T-helper 9 cell (primary cell): ENCODE results near the gene SMAP2.
A peak's percentile ranks its signal among the peaks of the same experiment; 100 is the strongest.

Experiments used
- DNase-seq: peaks from one replicate; pipeline ENCODE4 v3.0.0-alpha.2; 2020

Gene SMAP2

DNA sequence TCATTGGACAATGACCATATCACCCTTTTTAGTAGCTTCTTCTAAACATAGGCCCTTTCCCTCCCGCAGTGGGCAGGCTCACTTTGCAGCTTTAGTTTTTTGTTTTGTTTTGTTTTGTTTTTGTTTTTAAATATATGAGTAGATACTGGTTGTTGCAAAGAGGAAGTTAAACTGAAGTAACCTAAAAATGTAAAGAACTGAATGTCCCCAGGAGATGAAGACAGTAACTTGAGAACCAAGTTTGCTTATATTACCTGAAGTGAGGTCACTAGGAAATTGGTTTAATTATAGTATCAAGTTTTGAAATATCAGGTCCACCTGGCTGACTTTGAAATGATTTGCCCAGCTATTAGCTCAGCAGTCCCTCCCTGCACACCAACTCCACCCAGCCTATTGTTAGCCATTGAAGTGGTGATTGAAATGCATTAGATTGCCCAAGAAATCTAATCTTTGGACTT lies 18.2 kb downstream of the SMAP2 start:
- DNase-seq, result no peak

DNA sequence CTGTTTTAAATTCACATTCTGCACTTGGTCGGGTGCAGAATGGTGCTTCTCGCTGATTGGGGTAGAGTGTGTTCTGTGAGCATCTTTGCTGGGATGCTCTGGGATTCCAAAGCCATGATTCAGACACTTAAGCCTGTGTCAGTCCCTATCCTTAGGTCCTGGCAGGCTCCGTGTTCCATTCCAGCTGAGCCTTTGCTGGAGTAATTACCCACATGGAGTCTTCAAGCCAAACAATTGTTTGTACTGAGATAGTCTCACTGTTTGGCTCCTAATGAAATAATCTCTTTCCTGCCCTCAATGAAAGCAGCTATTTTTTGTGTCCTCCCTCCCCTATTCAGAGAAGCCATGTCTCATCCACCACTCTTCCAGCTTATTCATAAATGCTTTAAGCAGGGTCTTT lies 18.7 kb downstream of the SMAP2 start:
- DNase-seq, result no peak

DNA sequence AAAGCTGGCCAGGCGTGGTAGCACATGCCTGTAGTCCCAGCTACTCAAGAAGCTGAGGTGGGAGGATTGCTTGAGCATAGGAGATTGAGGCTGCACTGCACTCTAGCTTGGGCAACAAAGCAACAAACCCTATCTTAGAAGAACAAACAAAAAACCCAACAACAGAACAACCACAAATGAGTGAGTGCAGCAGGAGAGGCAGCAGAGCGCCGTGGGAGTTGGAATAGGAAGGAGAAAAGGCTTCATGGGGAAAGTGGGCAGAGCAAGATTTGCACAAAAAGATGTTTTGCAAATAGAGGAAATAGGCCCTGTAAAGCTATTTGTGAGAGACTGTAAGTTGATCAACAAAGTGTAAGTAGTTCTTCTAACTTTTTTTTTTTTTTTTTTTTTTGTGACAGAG lies 19.6 kb downstream of the SMAP2 start:
- no peak for DNase-seq

DNA sequence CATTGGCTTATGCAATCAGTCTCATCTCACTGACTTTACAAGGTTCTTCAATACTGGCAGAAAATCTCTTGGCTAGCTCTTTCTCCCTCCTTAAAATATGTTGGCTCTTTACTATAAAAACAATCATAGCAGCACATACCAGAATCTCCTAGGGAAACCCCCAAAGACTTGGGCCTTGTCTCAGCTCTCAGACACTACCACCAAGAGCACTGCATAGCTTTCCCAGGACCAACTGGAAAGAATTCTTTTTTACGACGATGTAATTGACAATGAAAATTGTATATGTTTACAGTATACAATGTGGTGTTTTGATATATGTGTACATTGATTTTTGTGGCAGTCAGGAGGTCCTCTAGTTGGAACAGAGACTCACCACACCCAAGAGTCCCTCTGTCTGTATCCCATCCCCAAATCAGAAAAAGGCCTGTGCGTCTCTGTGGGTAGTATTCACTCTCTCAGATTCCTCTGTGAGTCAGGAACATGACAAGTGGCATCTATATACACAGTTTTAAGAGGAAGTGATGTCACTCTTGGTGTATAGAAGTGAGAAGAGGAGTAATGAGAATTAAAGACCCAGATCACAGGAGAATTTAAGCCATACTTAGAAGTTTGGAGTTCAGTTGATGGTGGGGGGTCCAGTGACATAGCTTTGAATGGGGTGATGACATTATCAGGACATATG lies 21.1 kb downstream of the SMAP2 start:
- DNase-seq, result no peak

DNA sequence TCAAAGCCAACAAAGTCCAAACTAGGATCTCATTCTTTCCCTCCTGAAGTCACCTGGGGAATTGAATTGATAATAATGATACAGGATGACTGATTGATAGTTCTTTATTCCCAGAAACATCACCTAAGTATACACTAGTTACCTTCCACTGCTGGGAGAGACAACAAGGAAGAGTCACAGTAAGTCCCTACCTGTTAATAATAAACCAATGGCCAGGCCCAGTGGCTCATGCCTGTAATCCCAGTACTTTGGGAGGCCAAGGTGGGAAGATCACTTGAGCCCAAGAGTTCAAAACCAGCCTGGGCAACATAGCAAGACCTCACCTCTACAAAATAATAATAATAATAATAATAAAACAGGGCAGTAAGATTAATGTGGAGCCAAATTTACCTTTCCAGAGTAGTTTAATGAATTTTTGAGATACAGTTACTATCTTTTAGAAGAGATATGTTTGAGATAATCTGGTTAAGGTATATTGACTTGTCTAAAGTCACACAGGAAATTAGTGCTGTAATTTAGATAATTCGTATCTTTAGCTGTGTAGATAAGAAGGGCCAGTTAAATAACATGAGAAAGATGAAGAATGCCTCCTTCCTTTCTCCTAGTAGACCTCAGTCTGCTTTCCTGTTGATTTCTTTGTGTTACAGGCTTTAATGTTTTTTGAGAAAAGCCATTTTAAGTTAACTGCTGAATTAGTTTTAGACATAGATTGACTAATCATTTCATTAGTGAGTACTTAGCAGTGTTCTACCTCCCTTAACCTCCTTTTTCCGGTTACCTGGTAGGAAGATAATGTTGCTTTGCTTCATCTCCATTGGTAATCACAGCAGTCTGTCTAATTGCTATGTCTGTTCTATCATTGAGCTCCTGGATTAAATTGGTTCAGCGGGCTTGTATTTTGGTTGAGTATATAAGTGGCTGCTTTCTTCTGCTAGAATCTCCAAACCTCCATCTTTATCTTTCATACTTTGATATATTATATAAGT lies 22.0 kb downstream of the SMAP2 start:
- DNase-seq, result no peak

DNA sequence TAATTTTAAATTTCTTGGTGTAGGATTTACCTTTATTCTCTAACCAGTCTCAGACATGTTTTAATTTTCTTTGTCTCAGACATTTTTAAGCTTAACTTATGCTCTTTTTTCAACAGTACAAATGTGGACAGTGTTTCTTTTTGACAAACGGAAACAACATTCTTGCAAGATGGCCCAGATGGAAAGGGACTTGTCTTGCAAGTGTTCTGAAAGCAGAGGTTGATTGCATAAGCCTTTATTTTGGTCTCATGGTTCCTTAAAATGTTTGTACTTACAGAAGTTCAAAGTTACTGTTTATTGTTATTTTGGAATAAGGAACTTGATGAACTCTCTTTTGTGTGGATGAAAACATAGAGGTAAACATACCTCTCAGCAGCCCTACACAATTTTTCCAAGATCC lies 22.9 kb downstream of the SMAP2 start:
- no peak for DNase-seq

DNA sequence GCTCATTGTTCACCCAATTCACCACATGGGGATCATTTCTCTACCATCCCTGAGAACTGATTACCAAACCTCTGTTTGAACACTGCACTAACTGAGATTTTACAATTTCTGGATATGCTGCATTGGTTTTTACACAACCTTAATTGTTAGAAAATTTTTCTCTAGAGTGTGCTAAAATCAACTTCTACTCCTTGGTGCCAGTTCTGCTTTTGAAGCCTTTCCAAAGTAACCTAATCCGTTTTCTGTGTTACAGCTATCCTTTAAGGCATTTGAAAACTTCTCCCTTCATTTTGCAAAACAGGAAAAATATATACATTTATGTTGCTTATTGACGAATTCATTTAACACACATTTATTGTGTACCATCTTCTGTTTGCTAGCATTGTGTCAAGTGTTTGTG lies 23.7 kb downstream of the SMAP2 start:
- no peak for DNase-seq

DNA sequence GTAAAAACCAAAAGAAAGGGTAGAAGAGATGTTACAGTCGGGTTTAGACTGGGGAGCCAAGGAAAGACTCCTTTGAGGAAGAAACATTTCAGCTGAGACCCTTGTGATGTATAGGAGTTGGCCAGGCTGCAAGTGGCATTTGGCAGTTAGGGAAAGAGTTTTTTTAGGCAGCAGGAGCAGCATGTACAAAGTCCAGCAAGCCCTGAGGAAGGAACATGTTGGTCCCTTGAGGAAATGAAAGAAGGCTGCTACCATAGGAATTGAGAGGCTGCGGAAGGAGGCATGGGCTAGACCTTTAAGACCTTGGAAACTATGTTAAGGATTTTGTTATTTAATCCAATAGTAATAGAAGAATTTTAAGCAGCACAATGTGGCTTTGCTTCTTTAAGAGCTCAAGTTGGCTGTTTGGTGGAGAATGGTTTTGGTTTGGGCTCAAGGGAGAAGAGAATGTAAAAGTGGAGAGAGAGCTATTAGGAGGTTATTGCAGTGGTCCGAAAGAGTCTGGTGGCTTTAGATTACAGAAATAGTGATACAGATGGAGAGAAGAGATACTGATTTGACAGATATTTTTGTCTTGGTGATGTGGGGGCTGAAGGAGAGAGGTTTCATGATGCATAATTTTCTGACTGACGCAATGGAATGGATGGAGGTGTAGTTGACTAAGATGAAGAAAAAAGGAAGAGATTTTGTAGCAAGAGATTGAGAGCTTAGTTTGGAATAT lies 26.6 kb downstream of the SMAP2 start:
- DNase-seq, result no peak

DNA sequence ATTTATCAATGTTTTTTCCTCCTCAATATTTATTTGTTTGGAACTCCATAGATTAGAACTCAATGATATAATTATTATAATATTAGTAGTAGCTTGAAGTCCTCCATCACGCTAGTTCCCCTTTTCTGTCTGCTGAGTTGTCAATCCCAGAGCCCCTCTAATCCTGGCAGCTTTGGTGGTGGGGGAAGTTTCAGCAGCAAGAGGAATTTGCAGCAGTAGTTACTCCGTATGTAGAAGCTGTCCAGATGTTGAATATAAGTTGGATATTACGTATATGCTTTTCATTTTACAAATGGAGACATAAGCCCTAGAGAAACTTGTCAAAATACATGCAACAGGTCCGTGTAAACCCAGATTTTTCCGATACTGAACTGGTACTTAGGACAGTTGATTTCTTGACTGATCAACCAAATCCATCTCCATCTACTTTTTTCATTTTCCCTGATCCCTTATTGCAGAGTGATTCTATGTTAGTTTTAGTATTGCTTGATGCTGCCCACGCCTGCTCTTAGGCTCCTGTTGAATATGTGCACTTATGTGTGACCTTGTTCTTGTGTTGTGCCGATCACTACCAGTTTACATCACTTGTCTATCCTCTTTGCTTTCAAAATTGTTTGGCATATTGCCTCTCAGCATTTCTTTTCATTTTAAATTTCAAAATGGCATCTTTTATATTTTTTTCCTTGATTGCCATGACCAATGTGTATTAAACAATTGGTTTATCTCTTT lies 28.1 kb downstream of the SMAP2 start:
- DNase-seq, result no peak

DNA sequence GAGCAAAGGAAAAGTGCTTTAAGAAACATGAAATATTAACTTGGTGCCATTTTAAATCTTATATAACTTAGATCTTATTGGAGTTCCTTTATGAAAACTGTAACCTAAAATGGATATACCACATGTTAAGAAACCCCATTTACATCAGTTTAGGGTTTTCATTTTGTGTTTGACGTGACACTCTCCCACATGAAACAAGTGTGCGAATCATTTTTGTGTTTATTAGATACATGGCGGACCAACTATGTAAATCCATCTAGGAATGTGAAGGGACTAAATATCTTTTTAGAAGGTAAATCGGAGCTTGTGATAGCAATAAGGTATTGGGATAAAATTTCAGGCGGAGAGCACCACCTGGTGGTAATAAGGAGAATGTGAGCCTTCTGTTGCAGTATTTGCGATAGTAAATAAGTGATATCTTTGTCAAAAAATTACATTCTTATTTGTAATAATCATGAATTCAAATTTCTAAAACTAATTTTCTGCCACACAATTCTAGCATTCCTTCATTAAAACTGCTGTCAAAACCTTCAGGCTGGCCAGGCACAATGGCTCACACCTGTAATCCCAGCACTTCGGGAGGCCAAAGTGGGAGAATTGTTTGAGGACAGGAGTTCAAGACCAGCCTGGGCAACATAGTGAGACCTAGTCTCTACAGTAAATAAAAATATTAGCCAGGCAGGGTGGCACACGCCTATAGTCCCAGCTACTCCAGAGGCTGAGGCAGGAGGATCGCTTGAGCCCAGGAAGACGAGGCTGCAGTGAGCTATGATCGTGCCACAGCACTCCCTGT lies 31.3 kb downstream of the SMAP2 start:
- peak; percentile 26 for DNase-seq

DNA sequence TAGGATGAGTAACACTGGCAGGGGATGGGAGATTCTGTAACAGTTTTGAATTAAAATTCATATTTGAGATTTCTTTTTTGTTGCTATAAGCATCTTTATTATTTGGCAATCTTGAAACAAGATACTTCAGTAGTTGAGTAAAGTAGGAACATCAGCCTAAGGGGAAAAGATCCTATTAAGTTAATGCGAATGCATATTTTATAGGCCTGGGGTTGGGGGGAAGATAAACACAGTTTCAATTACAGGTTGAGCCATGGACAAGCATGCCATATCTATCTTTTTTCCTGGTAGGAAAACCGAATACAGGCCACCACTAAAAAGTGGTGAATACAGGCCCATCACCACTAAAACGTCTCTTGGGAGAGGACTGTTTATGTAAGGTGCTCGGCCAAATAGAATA lies 32.3 kb downstream of the SMAP2 start:
- no peak for DNase-seq

DNA sequence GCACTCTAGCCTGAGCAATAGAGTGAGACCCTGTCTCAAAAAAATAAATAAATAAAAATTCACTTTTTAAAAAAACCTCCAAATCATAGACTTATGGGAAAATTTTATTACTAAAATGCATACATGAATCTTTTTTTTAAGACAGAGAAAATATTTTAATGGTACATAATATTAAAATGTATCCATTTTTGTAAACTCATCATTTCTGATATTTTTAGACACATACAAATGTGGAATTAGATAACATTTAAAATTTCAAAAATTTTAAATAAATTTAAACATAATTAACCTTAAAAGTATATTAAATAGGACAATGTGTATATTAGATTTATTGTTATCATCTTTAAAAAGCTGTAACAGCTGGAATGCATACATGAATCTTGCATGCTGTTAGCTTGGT lies 33.9 kb downstream of the SMAP2 start:
- DNase-seq, result no peak

DNA sequence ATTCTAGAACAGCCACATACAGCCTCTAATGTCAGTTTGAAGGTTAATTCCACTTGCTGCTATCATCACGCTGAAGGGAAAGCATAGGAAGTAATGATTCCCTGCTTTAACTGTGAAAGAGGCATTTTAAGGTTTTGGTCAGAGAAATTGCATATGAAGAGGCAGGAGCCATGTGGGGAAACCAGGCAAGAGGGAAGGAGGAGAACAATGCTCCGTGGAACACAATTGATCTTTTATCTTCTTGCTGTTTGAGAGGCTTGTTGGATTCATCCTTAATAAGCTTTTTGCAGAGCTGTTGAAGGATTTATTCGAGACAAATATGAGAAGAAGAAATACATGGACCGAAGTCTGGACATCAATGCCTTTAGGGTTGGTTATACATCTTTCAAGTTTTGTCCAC lies 35.9 kb downstream of the SMAP2 start:
- no peak for DNase-seq

DNA sequence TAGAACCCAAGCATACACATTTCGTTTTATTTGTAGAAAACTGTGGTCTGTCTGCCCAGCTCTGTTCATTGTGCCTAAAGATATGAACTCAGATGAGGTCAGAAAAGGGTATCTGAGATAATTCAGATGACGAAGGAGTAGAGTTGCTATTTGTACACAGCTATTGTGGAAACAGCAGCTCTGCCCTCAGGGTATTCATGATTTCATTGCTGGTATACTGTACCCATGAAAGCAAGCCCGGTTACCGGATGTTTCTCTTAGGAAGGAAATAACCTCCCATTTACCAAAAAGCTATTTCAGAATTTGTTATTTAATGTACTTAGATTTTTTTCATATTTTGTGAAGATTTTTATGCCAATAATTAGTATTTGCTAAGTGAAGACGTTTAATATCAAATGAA lies 37.8 kb downstream of the SMAP2 start:
- no peak for DNase-seq

DNA sequence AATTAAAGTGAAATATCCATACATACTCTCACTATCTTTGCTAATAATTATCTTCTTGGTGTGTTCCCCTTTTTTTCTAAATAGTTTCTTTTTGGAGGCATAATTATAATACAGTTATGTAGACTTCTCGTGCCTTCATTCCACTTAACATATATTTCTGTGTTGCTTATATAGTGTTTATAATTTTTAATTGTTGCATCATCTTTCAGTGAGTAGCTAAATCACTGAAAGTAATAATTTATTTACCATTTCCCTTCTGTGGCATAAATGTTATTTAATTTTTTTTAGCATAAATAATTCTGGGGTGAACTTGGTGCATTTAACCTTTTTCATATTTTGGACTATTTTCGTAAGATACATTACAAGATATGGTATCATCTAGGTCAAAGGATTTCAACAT lies 38.3 kb downstream of the SMAP2 start:
- DNase-seq, result no peak

DNA sequence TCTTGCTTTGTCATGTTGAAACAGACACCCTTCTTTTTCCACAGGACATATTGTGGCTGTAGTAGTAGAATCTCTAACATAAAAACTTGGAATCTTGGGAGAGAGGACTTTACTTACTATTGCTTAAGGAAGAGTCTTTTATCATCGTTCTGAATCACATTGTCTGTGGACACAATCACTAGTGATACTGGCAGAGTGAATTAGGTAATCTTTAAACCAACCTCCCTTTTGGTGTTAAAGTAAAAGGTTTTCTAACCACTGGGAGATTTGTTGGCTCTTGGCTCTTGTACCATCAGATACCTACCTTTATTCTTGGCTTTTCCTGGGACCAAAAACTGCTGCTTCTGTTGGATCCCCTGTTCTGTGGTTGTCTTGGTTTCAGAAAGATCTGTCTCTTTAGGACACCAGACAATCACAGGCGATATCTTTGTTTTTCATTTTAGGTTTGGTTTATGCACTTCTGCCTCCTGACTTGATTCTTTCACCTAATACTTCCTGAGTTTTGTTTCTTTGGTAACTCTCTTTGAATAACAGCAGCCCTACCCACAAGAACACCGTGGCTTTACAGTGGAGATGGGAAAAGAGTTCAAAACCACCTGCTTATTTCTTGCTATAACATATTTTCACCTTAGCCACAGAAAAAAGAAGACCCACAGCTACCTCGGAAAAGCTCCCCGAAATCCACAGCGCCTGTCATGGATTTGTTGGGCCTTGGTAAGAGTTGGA lies 40.2 kb downstream of the SMAP2 start:
- no peak for DNase-seq

DNA sequence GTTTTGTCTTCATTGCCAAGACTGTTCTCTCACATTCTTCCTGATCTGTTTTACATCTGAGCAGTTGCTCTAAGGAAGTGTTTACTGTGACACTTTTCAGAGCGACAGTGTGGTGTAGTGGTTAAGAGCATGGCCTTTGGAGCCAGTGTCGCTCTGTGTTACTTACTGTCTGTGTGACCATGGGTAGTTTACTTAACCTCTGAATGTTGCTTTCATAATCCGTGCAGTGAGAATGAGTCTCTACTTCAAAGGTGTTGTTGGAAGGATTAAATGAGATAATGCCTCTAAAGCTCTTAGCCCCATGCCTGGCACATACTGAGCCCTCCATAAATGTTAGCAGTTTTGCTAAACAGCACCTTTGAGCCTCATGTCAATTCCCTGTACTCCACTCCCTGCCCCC lies 40.8 kb downstream of the SMAP2 start:
- no peak for DNase-seq

DNA sequence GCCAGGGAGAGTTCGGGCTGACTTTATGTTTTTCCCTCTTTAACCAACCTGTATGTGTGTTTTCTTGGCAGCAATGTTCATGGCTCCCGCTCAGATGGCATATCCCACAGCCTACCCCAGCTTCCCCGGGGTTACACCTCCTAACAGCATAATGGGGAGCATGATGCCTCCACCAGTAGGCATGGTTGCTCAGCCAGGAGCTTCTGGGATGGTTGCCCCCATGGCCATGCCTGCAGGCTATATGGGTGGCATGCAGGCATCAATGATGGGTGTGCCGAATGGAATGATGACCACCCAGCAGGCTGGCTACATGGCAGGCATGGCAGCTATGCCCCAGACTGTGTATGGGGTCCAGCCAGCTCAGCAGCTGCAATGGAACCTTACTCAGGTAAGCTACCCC lies 43.2 kb downstream of the SMAP2 start:
- no peak for DNase-seq

DNA sequence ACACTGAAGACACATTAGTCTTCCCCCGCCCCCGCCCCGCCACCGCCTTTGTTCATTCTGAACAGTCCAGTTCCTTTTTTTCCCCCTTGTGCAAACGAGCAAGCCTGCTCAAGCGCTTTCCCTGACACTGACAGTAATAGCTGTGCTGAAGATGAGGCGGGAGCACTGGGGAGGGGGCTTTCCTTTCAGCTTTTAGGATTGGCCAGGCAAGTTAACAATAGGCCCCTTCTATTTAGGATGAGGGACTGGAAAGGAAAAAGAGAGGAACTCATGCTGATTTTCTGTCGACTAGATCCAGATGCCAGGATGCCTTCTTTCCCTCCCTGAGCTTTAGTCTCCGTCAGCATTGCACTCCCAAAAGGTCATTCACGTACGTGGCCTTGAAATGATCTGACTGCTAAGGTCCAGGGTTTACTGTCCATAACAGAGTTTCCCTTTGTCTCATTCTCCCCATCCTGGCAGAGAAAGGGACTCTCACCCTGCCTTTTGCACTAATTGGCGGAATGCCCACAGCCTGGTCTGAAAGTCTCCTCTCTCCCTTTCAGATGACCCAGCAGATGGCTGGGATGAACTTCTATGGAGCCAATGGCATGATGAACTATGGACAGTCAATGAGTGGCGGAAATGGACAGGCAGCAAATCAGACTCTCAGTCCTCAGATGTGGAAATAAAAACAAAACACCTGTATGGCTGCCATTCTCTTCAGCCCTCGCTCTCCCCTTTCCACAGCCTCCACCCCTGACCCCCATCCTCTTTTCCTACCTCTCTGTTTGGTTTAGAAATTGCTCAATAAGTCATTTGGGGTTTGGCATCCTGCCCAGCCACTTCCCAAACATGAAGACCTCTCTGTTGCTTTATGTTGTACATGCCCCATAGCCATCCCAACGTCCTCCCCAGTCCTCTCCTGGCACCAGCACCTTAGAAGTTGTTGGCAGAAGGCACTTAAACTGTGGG lies 48.2 kb downstream of the SMAP2 start:
- DNase-seq, result no peak
